Ramos (cell line): Measurements from ENCODE around the gene PLCB3.

Experiments
- in situ Hi-C: fragments of 300-500 bp; cut with MboI; formaldehyde crosslinking; loops from one replicate; pipeline ENCODE4 v1.14.3; 2022; ENCODE audit warnings: low sequenced_read_pairs; ENCODE audit not compliant: unreplicated experiment

The PLCB3 gene

DNA sequence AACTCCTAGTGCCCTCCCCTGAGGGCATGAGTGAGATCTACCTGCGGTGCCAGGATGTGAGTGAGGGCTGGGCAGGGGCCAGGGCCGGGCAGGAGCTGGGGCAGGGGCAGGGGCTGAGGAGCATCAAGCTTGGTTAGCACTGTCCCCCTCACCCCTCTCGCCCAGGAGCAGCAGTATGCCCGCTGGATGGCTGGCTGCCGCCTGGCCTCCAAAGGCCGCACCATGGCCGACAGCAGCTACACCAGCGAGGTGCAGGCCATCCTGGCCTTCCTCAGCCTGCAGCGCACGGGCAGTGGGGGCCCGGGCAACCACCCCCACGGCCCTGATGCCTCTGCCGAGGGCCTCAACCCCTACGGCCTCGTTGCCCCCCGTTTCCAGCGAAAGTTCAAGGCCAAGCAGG, 31.1 kb upstream of the PLCB3 start:
- in situ Hi-C loops: no loop called here

DNA sequence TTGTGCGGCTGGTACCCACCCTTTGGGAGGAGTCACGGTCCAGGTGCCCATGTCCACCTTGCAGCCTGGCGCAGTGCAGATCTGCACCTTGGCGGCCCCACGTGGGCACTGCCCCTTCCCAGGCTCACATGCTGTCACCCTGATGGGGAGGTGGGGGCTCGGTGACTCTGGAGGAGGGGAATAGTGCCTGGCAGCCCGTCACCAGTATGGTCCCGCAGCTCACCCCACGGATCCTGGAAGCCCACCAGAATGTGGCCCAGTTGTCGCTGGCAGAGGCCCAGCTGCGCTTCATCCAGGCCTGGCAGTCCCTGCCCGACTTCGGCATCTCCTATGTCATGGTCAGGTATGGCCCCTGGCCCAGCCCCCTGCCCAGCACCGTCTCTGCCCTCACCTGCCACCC, 30.5 kb upstream of the PLCB3 start:
- in situ Hi-C loops: no loop called here

DNA sequence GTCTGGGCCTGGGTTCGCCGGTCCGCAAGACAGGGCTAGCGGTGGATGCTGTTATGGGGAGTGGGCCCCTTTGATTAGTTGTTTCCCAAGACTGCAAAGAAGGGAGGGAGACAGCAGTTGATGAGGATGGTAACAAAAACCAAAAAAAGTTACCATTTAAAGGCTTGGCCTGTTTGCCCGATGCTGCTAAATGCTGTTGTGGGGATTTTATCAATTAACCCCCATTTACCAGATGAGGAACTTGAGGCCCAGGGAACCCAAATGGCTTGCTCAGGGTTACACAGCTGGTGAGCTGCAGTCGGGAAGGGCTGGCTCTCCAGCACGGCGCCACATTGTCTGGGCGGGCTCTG, 28.7 kb upstream of the PLCB3 start:
- in situ Hi-C loops: no loop called here

DNA sequence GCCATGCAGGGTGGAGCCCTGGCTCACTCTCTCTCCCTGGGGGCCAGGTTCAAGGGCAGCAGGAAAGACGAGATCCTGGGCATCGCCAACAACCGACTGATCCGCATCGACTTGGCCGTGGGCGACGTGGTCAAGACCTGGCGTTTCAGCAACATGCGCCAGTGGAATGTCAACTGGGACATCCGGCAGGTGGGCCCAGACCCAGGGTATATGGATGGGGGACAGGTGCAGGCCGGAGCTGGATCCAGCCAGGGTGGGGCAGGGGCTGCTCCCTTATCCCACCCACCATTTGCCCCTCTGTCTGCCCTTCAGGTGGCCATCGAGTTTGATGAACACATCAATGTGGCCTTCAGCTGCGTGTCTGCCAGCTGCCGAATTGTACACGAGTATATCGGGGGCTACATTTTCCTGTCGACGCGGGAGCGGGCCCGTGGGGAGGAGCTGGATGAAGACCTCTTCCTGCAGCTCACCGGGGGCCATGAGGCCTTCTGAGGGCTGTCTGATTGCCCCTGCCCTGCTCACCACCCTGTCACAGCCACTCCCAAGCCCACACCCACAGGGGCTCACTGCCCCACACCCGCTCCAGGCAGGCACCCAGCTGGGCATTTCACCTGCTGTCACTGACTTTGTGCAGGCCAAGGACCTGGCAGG, 28.2 kb upstream of the PLCB3 start:
- in situ Hi-C loops: no loop called here

DNA sequence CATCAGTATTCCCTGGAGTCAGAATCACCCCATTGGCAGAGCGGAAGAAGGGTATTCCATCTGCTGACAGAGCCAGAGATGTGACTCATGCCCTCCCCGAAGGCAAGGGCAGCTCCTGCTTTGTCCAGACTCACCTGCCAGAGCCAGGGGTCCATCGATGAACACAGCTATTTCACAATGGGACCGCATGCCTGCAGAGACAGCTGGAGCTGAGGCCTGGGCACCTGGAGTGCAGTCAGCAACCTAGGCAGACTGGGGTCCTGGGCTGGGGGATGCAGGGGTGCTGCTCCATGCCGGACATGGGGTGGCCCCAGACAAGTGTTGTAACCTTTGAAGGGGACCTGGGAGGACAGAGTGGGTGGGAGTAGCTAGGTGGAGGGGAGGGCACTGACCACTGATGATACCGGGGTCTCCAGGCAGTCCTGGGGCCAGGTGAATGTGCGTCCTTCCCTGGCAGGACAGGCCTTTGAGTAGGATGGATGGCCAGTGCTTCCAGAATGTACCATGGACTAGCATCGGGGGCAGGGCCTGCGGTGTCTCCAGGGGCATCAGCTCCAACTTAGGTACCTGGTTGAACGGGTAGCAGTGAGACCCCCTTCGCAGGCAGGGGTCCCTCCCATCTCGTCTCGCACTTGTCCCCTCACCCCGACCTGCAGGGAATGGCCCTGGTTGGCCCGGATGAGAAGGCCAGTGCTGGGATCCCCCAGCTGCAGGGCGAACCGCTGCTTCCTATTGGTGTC, 27.0 kb upstream of the PLCB3 start:
- in situ Hi-C loops: no loop called here

DNA sequence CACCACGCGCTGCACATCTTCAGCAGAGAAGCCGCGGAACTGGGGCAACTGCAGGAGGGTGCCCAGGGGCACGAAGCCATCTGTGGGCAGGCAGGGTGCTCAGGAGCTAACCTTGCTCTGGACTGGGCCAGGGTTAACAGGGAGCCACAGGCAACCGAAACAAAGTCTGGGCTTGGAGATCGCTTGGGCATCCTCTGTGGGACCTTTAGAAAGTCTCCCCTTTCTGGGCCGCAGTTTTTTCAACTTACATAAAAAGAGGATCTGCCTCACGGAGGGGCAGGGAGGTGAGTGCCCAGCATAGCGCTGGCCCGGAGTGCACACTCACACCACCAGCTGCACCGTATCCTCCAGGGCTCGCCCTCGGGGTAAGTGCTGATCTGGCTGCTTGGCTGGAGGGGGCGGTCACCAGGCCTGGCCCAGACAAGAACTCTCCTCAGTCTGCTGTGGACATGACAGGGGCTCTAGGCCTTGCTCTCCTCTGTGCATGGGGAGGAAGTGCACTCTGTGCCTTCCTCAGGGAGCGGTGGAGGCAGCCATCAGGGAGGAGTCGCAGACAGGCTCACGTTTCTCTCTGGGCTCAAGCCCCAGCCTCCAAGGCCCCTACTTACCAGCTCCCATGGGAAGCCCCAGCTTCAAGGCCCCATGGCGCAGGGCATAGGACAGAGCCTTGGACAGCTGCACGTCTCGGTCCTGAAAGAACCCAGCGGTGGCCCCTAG, 26.3 kb upstream of the PLCB3 start:
- in situ Hi-C loops: loop anchor here (25.0 kb wide), 3 partner anchors 912 to 1613 kb away; partner anchors contain the start of genes B3GAT3, EML3, MTA2 and ROM1

DNA sequence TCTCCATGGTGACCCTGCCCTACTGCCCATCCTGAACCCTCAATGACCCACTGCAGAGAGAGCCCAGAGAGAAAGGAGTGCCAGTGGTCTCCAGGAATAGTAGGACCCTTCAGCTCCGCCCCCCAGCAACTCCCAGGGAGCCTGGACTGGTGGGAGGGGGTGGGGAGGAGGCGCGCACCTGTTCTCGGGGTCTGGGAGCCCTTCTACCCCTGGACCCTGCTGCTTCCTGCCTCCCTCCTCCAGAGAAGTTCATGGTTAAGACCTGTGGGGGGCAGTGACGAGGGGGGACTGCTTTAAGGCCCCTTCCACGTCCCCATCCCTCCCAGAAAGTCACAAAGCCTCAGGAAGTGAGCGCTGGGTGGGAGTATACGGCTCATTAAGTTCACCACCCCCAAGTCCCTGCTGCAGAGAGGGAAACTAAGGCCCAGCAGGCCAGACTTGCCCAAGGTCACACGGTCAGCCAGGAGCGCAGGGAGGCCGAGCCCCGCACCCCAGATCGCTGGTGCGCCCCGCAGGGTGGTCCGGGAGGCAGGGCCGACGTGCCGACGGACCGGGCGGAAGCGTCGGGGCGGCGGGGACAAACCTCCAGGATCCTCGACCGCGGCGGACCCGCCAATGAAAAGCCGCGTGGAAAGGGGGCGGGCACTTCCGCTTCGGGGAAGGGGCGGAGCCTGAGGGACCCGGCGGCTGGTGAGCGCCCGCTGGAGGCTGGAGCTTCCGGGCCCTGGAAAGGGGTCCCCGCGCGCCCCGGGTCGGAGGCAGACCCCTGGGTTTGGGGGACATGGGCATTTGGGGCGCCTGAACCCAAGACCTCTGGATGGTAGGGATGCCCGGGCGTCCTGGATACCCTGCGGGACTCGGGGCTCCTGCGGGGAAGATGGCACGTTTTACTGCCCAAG, 25.5 kb upstream of the PLCB3 start, which contains the start of the genes NUDT22 and TRPT1:
Gene NUDT22 (plus strand): TSS at position 667 of the 899 bp plus-strand sequence. CDS start 379 bp downstream, outside the sequence.
Gene TRPT1 (minus strand): TSS at position 579 of the 899 bp plus-strand sequence. CDS start 326 bp downstream, at position 253.
- in situ Hi-C loops: loop anchor here (25.0 kb wide), 3 partner anchors 911 to 1614 kb away; partner anchors contain the start of genes B3GAT3, EML3, MTA2 and ROM1

DNA sequence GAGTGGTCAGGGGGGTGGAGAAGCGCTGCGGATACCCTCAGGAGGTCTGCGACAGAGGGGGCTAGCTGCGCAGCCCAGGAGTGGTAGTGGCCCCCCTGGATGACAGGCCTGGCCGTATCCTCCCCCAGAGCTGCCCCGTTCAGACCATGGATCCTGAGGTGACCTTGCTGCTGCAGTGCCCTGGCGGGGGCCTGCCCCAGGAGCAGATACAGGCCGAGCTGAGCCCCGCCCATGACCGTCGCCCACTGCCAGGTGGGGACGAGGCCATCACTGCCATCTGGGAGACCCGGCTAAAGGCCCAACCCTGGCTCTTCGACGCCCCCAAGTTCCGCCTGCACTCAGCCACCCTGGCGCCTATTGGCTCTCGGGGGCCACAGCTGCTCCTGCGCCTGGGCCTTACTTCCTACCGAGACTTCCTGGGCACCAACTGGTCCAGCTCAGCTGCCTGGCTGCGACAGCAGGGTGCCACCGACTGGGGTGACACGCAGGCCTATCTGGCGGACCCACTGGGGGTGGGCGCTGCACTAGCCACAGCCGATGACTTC, 24.8 kb upstream of the PLCB3 start:
- in situ Hi-C loops: loop anchor here (25.0 kb wide), 3 partner anchors 911 to 1614 kb away; partner anchors contain the start of genes B3GAT3, EML3, MTA2 and ROM1

DNA sequence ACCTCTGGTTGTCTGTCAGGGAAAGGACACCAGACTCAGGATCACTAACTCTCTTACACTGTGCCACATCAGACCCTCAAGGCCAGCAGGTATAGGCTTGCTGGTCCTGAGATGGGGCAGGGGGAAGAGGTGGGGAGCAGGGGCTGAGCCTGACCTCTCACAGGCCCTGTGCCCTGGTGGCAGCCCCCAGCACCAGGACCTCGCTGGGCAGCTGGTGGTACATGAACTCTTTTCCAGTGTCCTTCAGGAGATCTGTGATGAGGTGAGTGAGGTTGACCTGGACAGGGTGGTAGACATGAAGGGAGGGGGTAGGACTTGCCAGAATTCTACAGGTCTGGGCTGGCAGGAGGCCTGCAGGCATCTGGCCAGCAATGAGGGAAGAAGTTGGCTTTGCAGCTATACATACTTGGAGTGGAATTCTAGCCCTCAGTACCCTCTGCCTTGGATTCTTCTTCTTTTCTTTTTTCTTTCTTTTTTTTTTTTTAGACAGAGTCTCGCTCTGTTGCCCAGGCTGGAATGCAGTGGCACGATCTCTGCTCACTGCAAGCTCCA, 23.8 kb upstream of the PLCB3 start:
- in situ Hi-C loops: loop anchor here (25.0 kb wide), 3 partner anchors 910 to 1615 kb away; partner anchors contain the start of genes B3GAT3, EML3, MTA2 and ROM1

DNA sequence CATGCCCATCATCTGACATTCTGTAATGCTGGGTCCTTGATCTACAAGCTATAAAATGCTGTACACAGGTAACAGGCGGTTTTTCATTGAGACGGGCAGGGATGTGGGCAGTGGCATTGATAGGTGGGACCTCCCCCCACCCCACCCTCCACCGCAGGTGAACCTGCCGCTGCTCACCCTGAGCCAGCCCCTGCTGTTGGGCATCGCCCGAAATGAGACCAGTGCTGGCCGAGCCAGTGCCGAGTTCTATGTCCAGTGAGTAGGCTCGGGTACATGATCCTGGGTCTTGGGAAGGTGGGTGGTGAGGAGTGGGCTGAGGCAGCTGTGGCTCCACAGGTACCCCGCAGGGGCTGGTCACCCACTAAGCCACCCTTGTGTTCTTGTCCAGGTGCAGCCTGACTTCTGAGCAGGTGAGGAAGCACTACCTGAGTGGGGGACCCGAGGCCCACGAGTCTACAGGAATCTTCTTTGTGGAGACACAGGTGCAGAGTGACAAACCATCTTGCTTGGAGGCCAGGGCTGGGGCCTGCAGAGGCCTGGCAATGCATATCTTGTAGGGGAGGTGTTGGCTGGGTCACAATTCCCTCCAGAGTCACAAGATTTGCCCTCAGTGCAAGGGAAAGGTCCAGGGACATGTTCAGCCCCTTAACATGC, 22.1 kb upstream of the PLCB3 start:
- in situ Hi-C loops: loop anchor here (25.0 kb wide), 3 partner anchors 908 to 1617 kb away; partner anchors contain the start of genes B3GAT3, EML3, MTA2 and ROM1

DNA sequence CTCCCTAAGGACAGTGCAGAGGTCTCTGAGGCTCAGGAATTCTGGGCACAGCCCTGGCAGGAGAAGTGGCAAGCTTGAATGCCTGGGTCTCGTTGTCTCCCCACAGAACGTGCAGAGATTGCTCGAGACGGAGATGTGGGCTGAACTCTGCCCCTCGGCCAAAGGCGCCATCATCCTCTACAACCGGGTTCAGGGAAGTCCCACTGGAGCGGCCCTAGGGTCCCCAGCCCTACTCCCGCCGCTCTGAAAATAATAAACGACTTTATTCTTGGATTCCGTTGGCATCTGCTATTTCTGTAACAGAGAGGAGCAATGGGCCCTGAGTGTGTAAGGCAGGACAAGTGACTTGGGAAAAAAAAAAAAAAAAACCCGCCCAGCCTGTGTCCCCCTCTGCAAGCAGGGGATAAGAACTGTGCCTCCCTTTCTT, 21.6 kb upstream of the PLCB3 start:
- in situ Hi-C loops: loop anchor here (25.0 kb wide), 3 partner anchors 908 to 1617 kb away; partner anchors contain the start of genes B3GAT3, EML3, MTA2 and ROM1

DNA sequence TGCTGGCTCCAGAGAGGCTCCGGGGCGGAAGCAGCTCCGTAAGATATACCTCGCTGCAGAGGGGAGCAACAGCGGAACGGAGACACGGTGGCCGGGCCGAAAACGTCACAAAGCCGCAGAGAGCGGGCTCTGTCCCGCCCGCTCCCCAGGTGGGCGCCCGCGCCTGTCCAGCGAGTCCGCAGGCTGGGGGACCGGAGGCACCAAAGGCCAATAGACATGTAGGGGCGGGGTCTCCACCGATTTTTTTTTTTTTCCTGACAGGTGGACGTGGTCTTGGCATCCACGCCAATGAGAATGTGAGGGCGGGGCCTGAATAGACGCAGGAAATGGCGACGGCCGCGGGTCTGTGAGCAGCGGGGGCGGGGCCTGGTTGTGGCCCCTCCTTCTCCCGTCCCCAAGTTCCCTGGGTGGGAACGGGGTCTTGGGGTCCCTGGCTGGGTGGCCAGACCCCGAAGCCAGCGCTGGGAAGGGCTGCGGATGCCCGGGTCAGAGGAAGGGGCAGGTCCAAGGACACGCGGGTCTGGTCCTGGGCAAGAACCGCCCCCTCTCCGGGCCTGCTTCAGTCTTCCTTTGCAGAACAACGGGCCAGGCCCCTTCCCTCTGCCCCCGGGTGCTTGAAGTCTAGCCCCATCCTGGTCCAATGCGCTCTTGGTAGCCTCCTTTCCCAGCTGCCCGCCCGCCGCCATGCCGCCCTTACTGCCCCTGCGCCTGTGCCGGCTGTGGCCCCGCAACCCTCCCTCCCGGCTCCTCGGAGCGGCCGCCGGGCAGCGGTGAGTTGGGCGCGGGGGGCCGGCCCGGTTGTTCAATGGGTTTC, 21.0 kb upstream of the PLCB3 start, which contains the start of gene DNAJC4:
Gene DNAJC4 (plus strand): TSS at position 378 of the 814 bp plus-strand sequence. CDS start 307 bp downstream, at position 685.
- in situ Hi-C loops: loop anchor here (25.0 kb wide), 3 partner anchors 907 to 1618 kb away; partner anchors contain the start of genes B3GAT3, EML3, MTA2 and ROM1

DNA sequence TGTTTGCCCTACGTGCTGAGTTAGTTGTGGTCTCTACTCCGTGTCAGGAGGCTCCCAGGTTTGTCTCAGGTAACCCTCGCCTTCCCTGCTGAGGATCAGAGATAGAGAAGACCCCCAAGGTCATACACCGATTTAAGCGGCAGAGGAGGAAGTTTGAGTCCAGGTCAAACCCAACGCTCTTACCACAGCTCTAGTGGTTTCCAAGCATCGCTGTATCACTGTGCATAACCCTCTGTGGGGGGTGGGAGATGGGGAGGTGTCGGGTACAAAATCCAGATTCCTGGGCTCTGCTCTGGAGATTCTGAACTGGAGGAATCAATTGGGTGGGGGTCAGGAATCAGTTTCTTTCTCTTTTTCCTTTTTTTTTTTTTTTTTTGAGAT, 20.4 kb upstream of the PLCB3 start:
- in situ Hi-C loops: loop anchor here (25.0 kb wide), 3 partner anchors 906 to 1619 kb away; partner anchors contain the start of genes B3GAT3, EML3, MTA2 and ROM1

DNA sequence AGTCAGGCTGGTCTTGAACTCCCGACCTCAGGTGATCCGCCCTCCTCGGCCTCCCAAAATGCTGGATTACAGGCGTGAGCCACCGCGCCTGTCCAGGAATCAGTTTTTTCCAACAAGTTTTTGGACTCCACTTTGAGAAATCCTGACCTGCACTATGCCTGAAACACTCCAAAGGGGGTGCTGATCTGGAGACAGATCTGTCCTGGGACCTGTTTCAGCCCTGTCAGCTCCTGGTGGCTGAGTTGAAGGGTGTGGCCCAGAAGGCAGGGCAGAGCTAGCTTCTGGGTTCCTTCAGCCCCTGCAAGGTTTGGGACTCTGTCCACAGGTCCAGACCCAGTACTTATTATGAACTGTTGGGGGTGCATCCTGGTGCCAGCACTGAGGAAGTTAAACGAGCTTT, 19.8 kb upstream of the PLCB3 start:
- in situ Hi-C loops: loop anchor here (25.0 kb wide), 3 partner anchors 906 to 1619 kb away; partner anchors contain the start of genes B3GAT3, EML3, MTA2 and ROM1

DNA sequence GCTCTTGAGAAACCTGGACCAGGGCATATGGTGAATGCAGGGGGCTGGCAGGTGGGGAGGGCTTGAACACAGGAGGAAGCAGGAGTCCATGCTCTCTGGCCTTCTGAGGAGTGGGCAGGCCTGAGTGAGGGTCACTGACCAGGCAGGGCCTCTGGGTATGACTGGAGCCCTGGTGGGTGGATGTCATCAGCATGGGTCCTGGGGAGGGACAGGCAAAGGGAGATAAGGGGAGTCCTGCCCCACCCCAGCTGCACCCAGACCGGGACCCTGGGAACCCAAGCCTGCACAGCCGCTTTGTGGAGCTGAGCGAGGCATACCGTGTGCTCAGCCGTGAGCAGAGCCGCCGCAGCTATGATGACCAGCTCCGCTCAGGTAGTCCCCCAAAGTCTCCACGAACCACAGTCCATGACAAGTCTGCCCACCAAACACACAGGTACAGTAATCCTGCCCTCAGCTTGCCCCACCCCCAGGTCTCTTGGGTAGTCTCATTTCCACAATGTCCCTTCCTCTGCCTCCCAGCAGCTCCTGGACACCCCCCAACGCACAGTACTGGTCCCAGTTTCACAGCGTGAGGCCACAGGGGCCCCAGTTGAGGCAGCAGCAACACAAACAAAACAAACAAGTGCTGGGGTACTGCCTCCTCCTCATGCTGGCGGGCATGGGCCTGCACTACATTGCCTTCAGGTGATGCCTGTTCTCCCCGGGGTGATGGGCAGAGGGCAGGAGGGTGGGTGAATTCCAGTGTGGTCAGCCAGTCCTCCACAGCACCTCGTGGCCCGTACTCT, 19.0 kb upstream of the PLCB3 start:
- in situ Hi-C loops: loop anchor here (25.0 kb wide), 3 partner anchors 905 to 1620 kb away; partner anchors contain the start of genes B3GAT3, EML3, MTA2 and ROM1

DNA sequence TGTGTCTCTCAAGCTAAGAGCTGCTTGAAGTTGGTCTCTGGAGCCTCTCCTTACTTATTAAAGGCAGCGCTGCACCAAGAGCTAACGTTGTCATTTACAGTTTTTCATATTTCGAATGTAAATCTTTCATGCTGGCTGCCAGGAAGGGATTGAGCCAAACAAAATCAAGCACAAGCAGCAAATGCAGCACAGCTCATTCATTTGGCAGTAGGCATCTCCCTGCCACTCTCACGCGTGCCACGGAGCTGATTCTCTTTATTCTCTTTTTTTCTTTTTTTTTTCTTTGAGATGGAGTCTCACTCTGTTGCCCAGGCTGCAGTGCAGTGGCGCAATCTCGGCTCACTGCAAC, 18.4 kb upstream of the PLCB3 start:
- in situ Hi-C loops: loop anchor here (25.0 kb wide), 3 partner anchors 904 to 1621 kb away; partner anchors contain the start of genes B3GAT3, EML3, MTA2 and ROM1
